Activated effector memory CD4-positive, alpha-beta T cell treated with anti-CD3 and anti-CD28 coated beads, Interleukin-2, amount 50 U/mL, for 16 hours (primary cell): ENCODE measurements around the gene PARP3.

Experiments
- DNase-seq: peaks from one replicate; pipeline ENCODE4 v3.0.0-alpha.2; 2020

Gene PARP3

DNA sequence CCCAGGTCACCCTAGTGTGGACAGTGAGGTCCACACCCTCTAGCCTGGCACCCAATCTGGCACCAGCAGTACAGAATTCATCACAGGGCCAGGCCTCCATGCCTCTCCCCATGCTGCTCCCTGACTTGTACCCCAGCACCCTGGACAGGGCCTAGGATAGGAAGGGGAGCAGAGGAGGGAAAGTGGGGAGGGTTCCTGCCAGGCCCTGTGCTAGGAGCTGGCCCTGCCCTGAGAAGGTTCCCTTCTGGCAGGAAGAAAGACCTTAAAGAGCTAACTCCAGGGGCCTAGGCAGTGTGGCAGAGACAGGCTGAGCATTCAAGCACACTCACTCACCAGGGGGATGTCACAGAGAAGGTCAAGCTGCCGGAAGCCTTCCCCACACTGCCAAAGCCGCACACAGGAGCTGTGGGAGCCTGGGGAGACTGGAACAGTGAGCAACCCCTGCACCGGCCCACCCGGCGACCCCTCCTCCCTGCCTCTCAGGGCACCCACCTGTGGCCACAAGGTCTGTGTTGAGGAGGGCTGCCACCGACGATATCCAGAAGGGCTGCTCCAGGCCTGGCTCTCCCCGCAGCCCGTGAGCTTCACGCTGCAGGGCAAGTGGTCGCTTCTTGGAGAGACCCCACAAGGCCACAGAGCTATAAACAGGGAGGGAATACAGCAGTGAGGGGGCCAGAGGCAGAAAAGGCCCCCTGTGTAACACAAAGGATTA is 7.9 kb upstream of the PARP3 start:
- DNase-seq, result no peak

DNA sequence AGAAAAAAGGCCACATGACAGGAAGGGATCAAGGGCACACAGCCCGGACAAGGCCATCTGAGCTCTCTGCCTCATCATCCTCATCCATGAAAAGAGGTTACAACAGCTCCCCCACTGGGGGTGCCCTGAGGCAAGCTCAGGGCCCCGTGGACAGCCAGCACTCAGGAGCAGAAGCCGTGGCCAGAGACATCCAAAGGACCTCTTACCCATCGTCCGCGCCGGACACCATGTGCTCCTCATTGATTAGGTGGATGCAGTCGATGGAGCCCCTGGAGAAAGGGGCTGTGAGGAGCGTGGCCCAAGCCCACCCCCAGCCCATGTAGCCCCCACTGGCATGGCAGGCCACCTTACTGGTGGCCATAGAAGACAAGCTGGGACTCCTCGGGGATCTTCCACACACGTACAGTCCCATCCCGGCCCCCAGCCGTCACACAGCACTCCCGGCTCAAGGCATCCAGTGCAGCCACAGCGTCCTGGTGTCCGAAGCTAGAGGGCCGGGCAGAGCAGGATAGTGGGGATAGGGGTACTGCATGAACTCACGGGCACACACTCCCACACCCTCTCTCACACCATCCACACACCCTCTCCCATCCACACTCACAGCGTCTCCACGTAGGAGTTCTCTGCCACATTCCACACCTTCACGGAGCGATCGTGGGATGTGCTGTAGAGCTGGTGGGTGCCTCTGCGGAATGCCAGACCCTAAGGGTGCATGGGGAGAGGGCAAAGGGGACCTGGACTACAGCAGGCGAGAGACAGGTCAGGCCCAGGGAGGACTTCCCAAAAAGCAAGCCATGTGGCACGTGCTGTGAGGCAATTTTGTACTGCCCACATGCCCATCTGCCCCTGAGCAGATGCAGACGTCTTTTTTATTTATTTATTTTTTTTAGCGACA is 6.9 kb upstream of the PARP3 start:
- no peak for DNase-seq

DNA sequence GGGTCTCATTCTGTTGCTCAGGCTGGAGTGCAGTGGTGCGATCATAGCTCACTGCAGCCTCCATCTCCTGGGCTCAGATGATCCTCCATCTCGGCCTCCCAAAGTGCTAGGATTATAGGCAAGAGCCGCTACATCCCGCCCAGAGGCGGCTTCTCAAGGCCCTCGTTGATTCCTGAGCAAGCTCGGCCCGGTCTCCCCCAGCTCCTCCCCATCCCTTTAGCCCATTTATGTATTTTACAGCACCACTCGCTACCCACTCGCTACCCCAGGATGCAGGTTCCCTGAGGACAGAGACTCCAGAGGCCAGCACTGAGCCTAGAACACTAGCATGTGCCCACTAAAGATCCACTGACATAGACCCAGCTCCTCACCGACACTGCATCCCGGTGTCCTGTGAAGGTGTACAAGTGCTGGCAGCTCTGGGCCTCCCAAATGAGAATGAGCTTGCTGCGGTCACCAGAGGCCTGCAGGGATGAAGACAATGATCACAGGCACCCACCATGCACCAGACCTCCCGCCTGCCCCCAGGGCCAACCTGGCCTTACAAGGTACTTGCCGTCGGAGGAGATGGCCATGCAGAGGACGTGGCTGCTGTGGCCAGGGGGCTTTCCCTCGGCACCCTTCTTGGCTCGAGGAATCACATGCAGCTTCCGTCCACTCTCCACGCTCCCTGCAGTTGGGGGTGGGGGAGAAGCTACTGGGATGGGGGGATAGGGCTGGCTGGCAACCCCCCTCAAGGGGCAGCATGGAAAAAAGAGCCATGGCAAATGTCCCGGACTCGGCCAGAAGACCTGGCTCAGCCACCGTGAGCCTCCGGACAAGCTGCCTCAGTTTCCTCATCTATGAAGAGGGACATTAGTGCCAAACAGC is 6.0 kb upstream of the PARP3 start:
- no peak for DNase-seq

DNA sequence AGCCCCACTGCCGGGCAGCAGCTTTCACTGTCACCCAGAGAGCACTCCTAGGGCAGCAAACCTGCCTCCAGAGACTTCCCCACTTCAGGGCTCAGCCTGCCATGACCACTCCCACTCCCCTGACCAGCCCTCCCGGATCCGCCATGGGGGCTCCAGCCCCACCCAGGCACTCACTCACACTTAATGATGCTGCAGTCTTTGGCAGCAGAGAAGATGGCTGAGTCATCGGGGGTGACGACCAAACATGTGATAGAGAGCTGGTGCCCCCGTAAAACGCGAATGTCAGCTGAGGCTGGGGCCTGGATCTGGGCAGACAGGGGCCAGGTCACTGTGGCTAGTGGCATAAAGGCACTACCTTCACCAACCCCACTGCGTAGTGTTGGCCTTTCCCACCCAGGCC is 5.1 kb upstream of the PARP3 start:
- DNase-seq, result no peak

DNA sequence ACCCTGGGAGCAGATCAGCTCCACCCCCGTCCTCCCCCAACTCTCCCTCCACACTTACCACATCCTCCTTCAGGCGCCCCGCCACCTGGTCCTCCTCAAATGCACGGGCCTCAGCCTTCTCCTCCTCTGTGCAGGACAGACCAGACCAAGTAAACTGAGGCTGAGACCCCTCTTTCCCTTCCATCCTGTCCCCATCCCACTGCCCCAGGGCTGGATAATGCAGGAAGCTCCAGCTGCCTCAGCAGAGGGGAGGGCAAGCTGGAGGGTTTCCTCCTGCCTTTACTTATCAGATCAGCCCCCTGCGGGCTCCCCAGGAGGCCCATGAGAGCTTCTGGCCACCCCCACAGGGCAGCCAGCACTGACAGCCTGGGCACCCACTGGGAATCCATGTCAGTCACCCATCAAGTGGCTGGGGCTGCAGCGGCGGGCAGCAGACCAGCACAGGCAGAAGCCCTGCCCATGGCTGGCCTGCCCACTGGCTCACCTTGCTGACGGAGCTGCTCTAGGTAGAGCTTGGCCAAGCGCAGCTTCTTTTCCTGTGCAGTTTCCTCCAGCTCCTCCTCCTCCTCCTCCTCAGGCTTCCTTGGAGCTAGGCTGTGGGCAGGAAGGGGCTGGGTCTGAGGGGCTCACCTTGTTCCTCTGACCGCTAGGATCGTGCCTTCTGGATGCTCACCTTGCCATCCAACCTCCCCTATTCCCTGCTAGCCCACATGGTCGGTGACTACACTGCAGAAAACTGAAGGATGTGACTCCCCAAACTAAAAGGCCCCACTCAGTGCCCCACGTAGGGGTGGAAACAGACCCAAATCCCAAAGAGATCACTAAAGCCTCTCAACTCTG is 4.3 kb upstream of the PARP3 start:
- no peak for DNase-seq

DNA sequence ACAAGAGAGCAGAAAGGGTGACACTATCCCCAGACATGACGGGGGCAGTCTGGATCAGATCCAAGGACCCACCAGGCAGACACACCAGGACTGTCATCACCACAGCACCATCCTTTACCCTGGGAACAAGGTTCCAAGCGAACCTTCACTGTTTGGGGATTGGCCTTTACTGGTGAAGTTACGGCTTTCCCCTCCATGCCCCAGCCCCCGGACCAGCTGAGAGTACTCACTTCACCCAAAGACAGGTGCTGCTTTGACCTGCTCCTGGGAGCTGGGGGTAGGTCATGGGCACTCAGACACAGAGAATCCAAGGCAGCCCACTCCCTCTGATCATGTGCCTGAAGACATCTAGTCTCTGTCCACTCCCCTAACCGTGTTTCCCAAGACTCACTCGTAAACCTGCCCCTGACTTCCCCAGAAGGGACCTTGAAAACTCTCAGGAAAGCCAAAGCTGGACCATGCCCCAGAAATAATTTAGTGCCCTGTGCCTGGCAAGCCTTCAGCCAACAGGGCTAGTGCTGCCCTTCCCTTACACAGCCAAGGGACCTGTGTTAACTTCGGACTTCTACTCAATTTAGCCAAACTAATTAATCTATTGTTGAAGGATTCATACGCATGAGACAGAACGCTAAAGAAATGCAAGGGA is 3.3 kb upstream of the PARP3 start:
- DNase-seq, result no peak

DNA sequence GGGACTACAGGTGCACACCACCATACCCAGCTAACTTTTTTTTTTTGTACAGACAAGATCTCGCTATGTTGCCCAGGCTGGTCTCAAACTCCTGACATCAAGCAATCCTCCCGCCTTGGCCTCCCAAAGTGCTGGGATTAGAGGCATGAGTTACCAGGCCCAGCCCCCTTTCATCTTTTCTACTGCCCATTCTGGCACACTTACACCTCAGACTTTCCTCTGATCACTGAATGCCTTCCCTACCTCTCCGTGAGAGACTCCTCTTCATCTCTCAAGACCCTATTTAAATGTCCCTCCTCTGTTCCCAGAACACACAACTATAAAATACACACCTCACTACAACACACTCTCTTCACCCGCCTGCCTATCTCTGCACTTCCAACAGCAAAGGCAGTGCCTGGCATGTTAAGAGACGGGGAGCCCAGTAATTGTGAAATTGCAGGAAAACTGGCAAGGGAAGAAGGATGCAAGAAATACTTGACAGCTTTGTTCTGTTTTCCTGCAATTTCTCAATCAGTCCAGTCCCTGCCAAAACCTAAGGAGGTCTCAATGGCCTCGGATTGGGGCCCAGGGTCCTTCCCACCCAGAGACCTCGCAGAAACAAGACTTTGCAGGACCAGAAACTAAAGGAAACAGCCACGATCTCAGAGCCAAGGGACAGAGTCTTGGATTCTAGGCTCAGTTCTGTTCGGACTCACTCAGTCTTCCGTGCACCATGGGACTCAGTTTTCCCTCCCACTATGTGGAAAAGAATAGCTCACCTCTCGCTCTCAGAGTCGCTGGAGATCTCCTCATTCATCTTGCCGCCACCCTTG is 1.3 kb upstream of the PARP3 start:
- DNase-seq, result peak; percentile 36

DNA sequence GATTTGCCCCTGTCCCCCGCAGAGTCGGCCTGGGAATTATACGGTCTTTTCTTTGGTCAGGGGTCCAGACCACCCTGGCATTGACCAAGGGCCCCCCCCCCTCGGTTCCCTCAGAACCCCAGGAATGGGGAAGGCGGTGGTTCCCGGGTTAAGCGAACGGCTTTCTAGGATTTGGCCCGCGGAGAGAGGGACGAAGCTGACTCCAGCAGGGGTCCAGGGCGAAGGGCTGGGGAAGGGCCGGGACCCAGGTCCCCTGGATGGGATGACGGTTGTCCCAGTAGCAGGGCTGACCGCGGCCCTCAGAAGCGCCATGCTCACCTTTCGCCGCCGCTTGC is 733 bp upstream of the PARP3 start:
- no peak for DNase-seq

DNA sequence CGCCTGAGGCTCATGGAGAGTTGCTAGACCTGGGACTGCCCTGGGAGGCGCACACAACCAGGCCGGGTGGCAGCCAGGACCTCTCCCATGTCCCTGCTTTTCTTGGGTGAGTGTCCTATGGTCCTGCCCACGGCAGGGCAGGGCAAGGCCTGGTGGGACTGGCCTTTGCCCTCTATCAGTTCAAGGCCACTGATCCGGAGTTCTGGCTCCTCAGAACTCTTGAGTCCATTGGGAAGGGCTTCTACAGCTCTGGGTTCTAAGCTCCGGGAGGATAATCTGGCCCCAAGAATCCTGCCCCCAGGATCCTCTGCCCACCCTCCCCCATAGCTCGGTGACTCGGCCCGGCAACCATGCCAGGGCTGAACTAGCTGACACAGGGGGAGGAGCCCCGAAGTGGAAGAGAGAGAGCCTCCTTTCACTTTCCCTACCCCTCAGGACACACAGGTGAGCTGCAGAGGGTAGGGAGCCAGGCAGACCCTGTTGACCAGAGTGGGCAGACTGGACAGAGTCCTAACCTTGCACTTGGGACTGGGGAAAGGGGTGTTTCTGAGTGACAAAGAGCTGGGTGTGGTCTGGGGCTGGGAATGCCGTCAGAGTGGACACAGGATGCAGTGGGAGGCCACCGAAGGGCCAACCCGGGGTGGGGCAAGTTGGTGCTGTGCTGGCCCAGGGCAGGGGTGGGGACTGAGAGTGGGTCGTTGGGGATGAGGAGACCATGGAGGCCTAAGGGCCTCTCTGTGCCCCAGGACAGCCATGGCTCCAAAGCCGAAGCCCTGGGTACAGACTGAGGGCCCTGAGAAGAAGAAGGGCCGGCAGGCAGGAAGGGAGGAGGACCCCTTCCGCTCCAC is 664 bp downstream of the PARP3 start:
- peak; percentile 85 for DNase-seq

DNA sequence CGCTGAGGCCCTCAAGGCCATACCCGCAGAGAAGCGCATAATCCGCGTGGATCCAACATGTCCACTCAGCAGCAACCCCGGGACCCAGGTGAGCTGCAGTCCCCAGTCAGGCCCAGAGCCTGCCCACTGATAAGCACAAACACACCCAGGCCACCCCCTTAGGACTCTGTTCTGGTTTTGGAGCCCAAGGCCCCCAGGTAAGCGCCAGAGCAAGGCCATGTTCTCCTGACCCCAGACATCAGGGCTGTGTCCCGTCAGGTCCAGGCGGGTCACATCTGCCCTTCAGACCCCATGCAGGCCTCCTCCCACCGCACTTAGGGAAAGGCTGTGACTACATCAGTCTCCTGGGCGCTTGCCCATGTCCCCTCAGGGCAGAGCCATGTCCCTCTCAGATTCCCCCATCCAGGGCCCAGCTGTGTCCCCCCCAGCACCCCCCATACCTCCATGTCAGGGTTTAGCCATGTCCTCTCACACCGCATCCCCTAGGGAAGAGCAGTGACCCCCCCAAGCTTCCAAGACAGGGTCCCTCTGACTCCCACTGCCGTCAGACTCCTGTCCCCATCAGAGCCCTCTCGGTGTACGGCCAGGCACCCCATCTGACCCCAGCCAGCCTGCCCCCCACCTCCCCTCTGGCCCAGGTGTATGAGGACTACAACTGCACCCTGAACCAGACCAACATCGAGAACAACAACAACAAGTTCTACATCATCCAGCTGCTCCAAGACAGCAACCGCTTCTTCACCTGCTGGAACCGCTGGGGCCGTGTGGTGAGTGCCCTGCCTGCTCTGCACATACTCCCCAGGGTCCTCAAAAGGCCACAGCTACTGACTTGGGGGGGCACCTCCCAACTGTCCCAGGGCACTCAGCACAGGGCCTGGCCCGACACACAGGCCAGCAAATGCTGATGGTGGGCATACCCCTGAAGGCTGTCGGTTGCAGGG is 1.6 kb downstream of the PARP3 start:
- peak; percentile 62 for DNase-seq

DNA sequence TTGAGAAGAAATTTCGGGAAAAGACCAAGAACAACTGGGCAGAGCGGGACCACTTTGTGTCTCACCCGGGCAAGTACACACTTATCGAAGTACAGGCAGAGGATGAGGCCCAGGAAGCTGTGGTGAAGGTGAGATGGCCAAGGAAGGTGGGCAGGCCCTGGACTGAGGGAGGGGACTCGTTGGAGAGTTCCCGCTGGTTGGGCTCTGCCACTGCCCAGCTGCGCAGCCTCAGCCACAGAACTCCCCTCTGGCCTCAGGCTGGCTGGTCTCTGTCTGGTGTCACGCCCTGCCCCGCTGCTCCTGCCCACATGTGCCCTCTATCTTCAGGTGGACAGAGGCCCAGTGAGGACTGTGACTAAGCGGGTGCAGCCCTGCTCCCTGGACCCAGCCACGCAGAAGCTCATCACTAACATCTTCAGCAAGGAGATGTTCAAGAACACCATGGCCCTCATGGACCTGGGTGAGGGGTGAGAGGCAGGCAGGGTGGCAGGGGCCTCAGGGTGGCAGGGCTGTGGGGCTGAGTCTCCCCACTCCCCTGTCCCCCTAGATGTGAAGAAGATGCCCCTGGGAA is 2.4 kb downstream of the PARP3 start:
- DNase-seq, result peak; percentile 56

DNA sequence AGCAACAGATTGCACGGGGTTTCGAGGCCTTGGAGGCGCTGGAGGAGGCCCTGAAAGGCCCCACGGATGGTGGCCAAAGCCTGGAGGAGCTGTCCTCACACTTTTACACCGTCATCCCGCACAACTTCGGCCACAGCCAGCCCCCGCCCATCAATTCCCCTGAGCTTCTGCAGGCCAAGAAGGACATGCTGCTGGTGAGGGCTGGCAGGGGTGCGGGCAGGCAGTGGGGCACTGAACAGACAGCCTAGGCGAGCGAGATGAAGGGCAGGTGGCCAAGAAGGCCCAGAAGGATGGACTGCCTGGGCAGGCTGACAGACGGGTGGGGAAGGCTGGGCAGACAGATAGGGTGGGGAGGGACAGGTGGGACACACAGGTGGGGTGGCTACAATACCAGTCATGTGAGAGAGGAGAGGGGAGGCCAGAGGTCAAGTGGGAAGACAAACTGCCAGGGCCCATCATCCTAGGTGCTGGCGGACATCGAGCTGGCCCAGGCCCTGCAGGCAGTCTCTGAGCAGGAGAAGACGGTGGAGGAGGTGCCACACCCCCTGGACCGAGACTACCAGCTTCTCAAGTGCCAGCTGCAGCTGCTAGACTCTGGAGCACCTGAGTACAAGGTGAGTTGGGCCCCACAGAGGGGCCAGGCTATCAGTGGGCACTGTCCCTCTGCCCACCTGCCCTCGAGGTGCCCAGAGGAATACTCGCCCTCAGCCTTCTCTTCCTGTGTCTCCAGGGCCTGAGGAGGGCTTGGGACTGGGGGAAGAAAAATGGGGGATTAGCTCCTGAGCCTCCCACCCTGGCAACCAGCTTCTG is 3.1 kb downstream of the PARP3 start:
- peak; percentile 56 for DNase-seq

DNA sequence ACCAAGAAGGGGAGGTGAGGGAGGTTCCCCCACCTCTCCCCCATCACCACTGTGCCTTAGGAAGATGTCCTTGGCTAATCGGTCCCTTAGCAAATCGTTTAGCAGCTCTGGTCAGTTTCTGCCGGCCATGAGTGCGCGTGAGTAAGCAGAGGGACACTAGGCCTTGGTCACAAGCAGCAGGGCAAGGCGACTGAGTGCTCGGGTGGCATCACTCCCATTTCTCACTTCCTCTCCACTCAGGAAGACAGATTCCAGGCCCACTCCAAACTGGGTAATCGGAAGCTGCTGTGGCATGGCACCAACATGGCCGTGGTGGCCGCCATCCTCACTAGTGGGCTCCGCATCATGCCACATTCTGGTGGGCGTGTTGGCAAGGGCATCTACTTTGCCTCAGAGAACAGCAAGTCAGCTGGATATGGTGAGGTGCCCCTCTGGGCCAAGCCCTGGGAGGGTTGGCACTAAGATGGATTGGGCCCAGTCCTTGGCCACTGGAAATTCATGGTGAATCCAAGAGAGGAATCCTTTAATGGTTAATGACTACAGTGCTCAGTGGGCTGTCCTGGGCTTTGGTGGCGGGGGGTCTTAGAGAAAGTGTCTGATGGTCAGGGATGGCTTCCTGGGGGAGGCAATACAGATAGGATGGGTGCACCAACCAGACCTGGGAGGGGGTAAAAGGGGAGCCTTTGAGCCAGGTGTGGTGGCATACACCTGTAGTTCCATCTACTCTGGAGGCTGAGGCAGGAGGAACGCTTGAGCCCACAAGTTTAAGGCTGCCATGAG is 4.0 kb downstream of the PARP3 start:
- DNase-seq, result no peak

DNA sequence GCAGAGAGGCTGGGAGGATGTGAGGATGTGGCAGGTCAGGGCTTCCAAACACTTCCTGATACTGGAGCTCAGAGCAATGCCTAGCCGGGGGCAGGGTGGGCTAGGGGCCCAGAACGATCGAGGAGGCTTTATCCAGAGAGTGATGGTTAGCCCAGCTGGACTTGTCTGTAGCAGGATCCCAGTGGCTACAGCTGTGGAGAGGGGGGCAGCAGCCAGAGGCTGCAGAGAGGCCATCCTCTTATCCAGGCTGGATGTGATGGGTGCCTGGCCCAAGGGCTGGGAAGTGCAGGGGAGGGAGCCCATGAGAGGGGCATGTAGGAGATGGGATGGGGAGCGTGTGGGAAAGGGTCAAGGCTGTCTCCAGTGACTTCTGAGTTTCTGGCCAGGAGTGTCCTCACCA is 4.6 kb downstream of the PARP3 start:
- DNase-seq, result no peak

DNA sequence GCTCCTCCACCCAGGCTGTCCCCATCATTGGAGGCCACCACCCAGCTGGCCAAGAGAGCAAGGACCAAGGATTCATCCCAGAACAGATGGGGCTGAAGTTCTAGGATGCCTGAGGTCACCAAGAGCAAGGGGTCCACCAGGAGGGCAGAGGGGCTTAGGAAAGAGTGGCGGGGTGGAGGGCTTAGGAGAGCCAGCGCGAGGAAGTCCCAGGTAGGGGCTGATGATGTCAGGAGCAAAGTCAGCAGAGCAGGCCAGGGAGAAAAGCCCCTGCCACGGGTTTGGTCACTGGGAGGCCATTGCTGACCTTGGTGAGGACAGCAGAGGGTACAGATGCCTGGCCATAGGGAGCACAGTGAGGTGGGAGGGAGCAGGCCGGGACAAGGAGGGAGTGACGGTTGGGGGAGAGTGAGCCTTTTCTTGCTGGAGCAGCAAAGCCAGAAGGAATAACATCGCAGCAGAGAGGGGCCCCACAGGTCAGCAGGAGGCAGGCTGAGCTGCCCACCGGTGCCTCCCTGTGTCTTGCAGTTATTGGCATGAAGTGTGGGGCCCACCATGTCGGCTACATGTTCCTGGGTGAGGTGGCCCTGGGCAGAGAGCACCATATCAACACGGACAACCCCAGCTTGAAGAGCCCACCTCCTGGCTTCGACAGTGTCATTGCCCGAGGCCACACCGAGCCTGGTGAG is 5.2 kb downstream of the PARP3 start:
- no peak for DNase-seq

DNA sequence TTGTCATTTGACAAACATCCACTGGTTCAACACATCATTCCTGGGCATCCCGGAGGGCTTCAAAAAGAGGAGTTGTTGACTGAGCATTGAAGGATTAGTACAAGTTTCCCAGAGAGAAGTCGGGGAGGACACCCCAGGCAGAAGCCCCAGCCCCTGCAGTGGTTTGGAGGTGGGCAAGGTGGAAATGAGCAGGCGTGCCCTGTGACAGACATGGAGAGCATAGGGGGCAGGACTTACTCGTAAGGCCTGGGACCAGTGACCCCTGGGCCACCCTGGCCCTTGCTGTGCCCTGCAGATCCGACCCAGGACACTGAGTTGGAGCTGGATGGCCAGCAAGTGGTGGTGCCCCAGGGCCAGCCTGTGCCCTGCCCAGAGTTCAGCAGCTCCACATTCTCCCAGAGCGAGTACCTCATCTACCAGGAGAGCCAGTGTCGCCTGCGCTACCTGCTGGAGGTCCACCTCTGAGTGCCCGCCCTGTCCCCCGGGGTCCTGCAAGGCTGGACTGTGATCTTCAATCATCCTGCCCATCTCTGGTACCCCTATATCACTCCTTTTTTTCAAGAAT is 5.9 kb downstream of the PARP3 start:
- no peak for DNase-seq
